Activated CD8-positive, alpha-beta memory T cell treated with anti-CD3 and anti-CD28 coated beads, Interleukin-2, amount 50 U/mL, for 4 hours (primary cell): Measurements from ENCODE around the gene SLC9A3.

Source experiments
- DNase-seq: peaks from one replicate; pipeline ENCODE4 v3.0.0-alpha.2; 2020

The SLC9A3 gene

GRCh38 chr5:457195-457961 lies 66.9 kb downstream of the SLC9A3 start:
- DNase-seq, result no peak

GRCh38 chr5:456351-457194 lies 67.7 kb downstream of the SLC9A3 start:
- no peak for DNase-seq

- DNase-seq, result no peak
Measured at GRCh38 chr5:455806-456205, 68.4 kb downstream of the SLC9A3 start.

DNA sequence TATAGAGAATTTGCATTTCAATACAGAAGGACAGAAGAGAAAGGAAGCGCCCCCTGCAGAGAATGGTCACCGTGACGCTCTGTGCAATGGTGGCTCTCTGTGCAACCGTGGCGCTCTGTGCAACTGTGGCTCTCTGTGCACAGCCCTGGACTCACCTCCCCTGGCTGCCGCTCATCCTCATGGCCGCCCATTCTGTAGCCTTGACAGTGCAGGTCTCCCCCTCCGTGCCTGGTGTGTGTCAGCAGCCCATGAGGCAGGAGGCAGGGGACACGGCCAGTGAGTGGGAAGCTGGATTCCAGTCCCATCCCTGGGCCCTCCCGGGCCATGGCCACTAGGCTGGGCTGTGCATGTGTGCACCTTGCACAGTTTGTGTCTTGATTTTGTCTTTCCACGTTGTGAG lies 69.3 kb downstream of the SLC9A3 start:
- DNase-seq, result peak; percentile 11

- DNase-seq, result peak; percentile 11
Measured at GRCh38 chr5:453725-454481, 70.3 kb downstream of the SLC9A3 start.

- peak; percentile 9 for DNase-seq
Measured at GRCh38 chr5:452978-453710, 71.1 kb downstream of the SLC9A3 start.

DNA sequence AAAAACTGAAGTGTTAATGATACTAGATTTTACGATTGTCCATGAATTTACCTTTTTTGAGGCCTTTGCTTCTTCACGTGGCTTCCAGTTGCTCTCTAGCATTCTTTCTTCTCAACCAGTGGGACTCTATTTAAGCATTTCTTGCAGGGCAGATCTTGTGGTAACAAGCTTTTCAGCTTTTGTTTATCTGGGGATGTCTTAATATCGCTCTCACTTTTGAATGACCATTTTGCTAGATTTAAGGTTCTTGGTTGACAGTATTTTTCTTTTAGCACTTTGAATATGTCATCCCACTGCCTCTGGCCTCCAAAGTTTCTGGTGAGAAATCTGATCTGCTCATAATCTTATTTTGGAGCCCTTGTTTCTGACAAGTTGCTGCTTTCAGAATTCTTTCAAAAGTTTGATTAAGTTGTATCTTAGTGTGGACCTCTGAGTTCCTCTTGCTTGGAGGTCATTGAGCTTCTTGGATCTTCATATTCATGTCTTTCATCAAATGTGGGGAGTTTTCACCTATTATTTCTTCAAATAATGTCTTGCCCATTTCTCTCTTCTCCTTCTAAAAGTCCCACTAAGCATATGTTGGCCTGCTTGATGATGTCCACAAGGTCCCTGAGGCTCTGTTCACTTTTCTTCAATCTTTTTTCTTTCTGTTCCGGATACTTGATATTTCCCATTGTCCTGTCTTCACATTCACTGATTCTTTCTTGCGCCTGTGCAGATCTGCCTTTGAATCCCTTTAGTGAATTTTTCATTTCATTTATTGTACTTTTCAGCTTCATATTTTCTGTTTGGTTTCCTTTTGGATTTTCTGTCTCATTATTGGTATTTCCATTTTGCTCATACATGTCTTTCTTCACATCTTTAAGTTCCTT lies 72.4 kb downstream of the SLC9A3 start:
- DNase-seq, result no peak

GRCh38 chr5:449151-449550 lies 75.1 kb downstream of the SLC9A3 start:
- DNase-seq, result no peak

DNA sequence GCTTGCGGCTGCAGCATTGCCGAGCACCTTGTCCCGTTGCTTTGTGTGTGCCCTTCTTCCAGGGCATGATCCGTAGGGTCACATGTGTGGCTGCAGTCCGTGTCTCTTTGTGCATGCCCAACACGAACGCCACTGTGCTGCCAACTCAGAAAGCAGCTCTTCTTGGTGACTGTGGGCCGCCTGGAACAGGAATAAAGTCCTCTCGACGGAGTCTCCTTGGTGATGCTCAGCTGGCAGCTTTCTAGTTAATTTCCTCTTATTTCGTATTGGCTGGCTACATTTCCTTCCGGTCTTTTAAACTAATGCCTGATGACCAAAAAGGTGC lies 75.5 kb downstream of the SLC9A3 start:
- DNase-seq, result no peak

DNA sequence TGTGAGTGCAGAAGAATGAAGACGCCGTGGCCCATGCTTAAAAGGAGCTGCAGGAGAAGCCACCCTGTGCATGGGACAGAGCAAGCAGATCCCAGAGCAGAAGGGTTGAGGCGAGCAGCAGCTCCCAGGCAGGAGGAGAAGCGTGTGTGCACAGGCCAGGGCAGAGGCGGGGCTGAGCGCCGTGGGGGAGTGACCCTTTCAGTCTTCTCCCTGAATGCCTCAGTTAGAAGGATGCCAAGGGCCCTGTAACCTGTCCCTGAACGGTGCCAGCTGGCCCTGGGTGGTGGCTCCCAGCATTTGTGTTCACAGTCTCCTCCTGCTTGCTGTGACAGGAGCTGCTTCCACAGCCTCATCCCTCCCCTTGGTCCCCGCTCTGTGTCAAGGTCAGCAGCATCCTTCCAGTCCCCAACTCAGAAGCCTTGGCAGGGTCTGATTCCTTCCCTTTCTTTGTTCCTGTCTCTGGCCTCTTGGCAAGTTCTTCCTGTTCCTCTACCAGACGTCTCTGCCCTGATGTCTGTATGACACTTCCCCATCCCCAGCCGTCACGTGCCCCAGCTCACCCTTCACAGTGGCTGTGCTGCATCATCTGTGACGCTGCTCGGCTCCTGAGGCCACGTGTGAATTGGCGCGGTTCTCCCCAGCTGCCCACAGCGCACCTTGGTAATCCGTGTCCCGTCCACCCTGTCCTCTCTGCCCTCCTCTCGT lies 76.0 kb downstream of the SLC9A3 start:
- DNase-seq, result no peak

- DNase-seq, result no peak
Measured at GRCh38 chr5:447501-447900, 76.7 kb downstream of the SLC9A3 start.

DNA sequence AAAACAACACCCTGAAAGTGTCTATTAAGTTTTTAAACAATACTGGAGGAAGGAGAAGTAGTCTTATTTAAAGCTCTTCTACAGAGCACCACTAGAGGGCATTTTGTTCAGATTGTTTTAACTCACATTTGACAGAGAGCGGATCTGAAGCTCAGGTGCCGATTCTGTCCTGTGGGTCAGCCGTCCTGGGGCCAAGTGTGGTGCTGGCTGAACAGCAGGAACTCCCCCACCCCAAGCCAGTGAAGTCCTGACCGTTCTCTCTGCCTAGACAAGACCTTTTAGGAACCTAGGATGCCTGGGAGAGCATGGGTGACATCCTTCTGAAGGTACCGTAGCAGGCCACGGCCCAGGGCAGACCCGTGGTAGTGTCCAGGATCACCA lies 77.4 kb downstream of the SLC9A3 start:
- no peak for DNase-seq

DNA sequence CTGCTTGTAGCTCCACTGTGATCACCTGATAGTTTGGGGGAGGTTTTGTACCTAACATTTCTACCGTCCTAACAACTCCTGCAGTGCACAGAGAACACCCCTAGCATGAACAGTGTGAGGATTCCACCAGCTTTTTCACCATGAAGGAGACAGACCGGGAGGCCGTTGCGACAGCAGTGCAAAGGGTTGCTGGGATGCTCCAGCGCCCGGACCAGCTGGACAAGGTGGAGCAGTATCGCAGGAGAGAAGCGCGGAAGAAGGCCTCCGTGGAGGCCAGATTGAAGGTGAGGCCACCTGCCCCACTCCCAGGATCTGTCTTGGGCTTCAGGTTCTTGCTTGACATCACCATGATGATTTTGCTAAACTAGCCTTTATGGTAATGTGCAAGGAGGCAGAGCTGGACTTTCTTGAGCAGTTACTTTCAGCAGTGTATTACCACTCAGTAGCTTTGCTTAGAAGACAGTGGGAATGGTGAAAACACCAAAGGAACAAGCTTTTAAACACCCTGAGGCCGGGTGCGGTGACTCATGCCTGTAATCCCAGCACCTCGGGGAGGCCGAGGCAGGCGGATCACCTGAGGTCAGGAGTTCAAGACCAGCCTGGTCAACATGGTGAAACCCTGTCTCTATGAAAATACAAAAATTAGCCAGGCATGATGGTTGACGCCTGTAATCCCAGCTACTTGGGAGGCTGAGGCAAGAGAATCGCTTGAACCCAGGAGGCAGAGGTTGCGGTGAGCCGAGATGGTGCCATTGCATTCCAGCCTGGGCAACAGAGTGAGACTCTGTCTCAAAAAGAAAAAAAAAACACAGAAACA lies 78.0 kb downstream of the SLC9A3 start:
- no peak for DNase-seq

DNA sequence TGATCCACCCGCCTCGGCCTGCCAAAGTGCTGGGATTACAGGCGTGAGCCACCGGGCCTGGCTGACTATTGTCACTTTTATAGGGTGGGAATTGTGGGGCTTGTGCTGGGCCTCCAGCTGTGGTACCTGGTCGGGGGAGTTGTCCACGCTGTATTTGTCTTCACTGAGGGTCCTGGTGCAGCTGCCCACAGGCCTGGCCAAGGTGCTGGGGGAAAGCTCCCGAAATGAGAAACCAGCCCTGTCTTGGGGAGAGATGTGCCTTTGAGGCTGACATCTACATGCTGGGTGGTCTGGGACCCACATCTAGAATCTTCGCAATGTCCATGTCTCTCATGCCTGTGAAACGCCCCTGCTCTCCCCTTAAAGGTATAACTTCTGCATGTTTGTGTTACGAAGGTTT lies 78.7 kb downstream of the SLC9A3 start:
- DNase-seq, result peak; percentile 8

DNA sequence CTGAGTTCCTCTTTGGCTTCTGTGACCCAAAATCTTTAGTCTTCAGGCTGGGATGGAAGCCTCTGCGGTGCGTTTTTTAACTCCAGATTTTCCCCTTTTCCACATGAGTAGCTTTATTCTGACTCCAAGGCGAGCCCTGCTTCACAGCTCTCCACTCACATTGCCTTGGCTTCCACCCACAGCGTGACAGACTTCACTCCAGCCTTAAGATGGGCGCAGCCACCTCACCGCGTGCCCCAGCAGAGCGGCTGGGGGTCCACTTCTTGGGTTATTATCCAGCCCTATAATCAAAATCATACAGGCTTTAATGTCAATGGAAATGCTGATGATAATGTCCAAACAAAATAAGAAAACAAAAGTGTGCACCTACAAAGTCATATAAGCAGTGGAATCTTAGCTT lies 80.0 kb downstream of the SLC9A3 start:
- peak; percentile 9 for DNase-seq

DNA sequence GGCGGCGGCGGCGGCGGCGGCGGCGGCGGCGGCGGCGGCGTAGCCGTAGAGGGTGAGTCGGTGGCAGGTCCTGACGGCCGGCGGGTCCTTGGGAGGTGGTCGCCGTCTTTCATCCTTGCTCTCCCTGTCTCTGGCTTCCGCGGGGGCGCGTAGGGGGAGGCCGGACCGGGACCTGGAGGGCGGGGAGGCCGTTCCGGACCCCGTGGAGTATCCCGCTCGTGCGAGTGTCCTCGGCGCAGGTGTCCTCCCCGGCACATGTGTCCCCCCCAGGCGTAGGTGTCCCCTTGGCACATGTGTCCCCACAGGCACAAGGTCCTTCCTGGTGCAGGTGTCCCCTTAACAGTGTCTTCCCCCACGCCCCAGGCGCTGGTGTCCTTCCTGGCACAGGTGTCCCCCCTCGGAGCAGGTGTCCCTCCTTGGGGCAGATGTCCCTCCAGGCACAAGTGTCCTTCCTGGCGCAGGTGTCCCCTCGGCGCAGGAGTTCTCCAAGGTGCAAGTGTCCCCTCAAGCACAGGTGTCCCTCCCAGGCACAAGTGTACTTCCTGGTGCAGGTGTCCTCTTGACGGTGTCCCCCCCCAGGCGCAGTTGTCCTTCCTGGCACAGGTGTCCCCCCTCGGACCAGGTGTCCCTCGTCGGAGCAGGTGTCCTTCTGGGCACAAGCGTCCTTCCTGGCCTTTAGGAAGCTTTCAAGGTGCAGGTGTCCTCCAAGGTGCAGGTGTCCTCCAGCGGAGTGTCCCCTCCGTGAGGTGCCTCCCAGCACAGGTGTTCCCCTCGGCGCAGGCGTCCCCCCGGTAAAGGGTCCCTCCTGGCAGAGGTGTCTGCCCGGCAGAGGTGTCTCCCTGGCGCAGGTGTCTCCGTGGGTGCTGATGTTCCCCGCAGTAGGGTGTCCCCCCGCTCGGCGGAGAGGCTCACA lies 80.8 kb downstream of the SLC9A3 start:
- peak; percentile 38 for DNase-seq

- peak; percentile 77 for DNase-seq
Measured at GRCh38 chr5:442335-443238, 81.7 kb downstream of the SLC9A3 start, which contains the start of gene EXOC3. EXOC3 (plus strand) TSS chr5:443176; CDS start chr5:446206, 3,030 bp downstream.

- DNase-seq, result no peak
Measured at GRCh38 chr5:441996-442334, 82.3 kb downstream of the SLC9A3 start.
